ENCODE results near the gene PAM16. TPM values are rescaled to one million over a fixed set of nuclear protein-coding genes. Genes with fewer than 3 reads are reported as not detected.

Gene PAM16
- total and polyA plus RNA-seq, 8 donors, result 4.7 to 218 (median 52.1) TPM

GRCh38 chr16:4293822-4294457 lies 57.2 kb downstream of the PAM16 start:
- TF ChIP-seq POLR2AphosphoS5 (IDR thresholded peaks at IDR 0.05) (peak in 1 of 3 donors; percentile 20), CTCF (IDR thresholded peaks at IDR 0.05) (no peak)
- peaks cover 19 to 35% (median 24%) of the 10 kb centered on the region in 4 donors for H3K4me1 ChIP-seq
- WGBS, 5 donors, result 8 to 25% (median 12%) methylated on average over 16 to 20 of the region's 20 CpGs
- H3K27me3 ChIP-seq, result no peaks in the 10 kb centered on the region
- no peak overlapping the region for H3K4me3 ChIP-seq
- peak; percentile 58 to 93 for DNase-seq
- H3K36me3 ChIP-seq, result no peaks in the 10 kb centered on the region
- H3K27ac ChIP-seq, result peak overlapping the region; percentile 33 to 72 (median 62)
- no peaks in the 10 kb centered on the region for H3K9me3 ChIP-seq
- intact Hi-C loops (cut with DNase I; ENCODE audit: low total_unique reads), result no loop called here

GRCh38 chr16:4293181-4293716 lies 57.9 kb downstream of the PAM16 start:
- intact Hi-C loops (cut with DNase I; ENCODE audit: low total_unique reads), result no loop called here
- Histone ChIP-seq H3K36me3 (no peaks in the 10 kb centered on the region), H3K9me3 (no peaks in the 10 kb centered on the region), H3K4me1 (peaks cover 18 to 35% (median 25%) of the 10 kb centered on the region in 4 donors), H3K27me3 (no peaks in the 10 kb centered on the region), H3K4me3 (no peak overlapping the region), H3K27ac (peak overlapping the region in 3 of 5 donors; percentile 62 to 72 (median 64))
- TF ChIP-seq CTCF (IDR thresholded peaks at IDR 0.05) (no peak), EP300 (IDR thresholded peaks at IDR 0.05) (no peak), POLR2AphosphoS5 (IDR thresholded peaks at IDR 0.05) (no peak)
- WGBS, 5 donors, result 68 to 71% (median 69%) methylated on average over 14 of the region's 14 CpGs
- no peak for DNase-seq

- DNase-seq, result no peak
- H3K27me3 ChIP-seq, result no peaks in the 10 kb centered on the region
- WGBS, 5 donors, result 91 to 100% (median 95%) methylated on average over 3 to 4 of the region's 4 CpGs
- no peak for TF ChIP-seq POLR2A (IDR thresholded peaks at IDR 0.05)
- TF ChIP-seq EP300 (IDR thresholded peaks at IDR 0.05), result no peak
- no peak for TF ChIP-seq CTCF (IDR thresholded peaks at IDR 0.05)
- no peak for TF ChIP-seq POLR2AphosphoS5 (IDR thresholded peaks at IDR 0.05)
- no peaks in the 10 kb centered on the region for H3K36me3 ChIP-seq
- intact Hi-C loops (cut with DNase I; ENCODE audit: low total_unique reads), result no loop called here
- no peaks in the 10 kb centered on the region for H3K9me3 ChIP-seq
- peak overlapping the region in 2 of 5 donors; percentile 58 to 59 for H3K27ac ChIP-seq
- H3K4me1 ChIP-seq, result peaks cover 20 to 38% (median 26%) of the 10 kb centered on the region in 4 donors
- no peak overlapping the region for H3K4me3 ChIP-seq
Observed at GRCh38 chr16:4291699-4292098, 59.4 kb downstream of the PAM16 start.

Other genes with a start within 250 kb of the PAM16 start
- gene ADCY9, start 234.9 kb downstream of the PAM16 start, total RNA-seq, result 10 to 100 TPM; 12.1 to 55.0 (median 15.8) TPM
- gene ADCY9, start 234.9 kb downstream of the PAM16 start, polyA plus RNA-seq, result 1 to 10 TPM; 1.7 to 2.7 (median 2.5) TPM
- gene SRL, start 109.2 kb downstream of the PAM16 start, total RNA-seq, result under 1 TPM in 1 of 5 donors, not detected in 4; 0.92 TPM
- 1 to 10 TPM in 1 of 3 donors, under 1 TPM in 2; 0.31 to 1.5 (median 0.38) TPM for gene SRL, start 109.2 kb downstream of the PAM16 start, polyA plus RNA-seq
- gene TFAP4, start 78.3 kb downstream of the PAM16 start, total RNA-seq, result 10 to 100 TPM in 1 of 5 donors, 1 to 10 TPM in 3, not detected in 1; 4.9 to 17.4 (median 6.5) TPM
- gene TFAP4, start 78.3 kb downstream of the PAM16 start, polyA plus RNA-seq, result 1 to 10 TPM; 4.9 to 7.1 (median 5.5) TPM
- 10 to 100 TPM in 1 of 5 donors, 1 to 10 TPM in 4; 3.2 to 21.0 (median 4.6) TPM for gene GLIS2, start 35.3 kb downstream of the PAM16 start, total RNA-seq
- 1 to 10 TPM; 4.4 to 9.0 (median 5.8) TPM for gene GLIS2, start 35.3 kb downstream of the PAM16 start, polyA plus RNA-seq
- 10 to 100 TPM; 10.5 to 25.6 (median 11.6) TPM for gene VASN, start 20.5 kb upstream of the PAM16 start, total RNA-seq
- 1 to 10 TPM; 3.7 to 7.2 (median 5.1) TPM for gene VASN, start 20.5 kb upstream of the PAM16 start, polyA plus RNA-seq
- gene CORO7, start 65.3 kb upstream of the PAM16 start, total RNA-seq, result 100 to 1,000 TPM in 2 of 5 donors, 10 to 100 TPM in 3; 12.5 to 173 (median 57.2) TPM
- gene CORO7, start 65.3 kb upstream of the PAM16 start, polyA plus RNA-seq, result 10 to 100 TPM; 12.6 to 14.2 (median 13.6) TPM
- gene DNAJA3, start 74.5 kb upstream of the PAM16 start, total RNA-seq, result 10 to 100 TPM; 26.8 to 53.0 (median 39.1) TPM
- 10 to 100 TPM; 18.8 to 28.0 (median 24.5) TPM for gene DNAJA3, start 74.5 kb upstream of the PAM16 start, polyA plus RNA-seq
- gene NMRAL1, start 123.3 kb upstream of the PAM16 start, total RNA-seq, result 100 to 1,000 TPM in 1 of 5 donors, 10 to 100 TPM in 4; 22.8 to 109 (median 47.7) TPM
- 100 to 1,000 TPM in 1 of 3 donors, 10 to 100 TPM in 2; 67.7 to 126 (median 90.7) TPM for gene NMRAL1, start 123.3 kb upstream of the PAM16 start, polyA plus RNA-seq
- 100 to 1,000 TPM in 1 of 5 donors, 10 to 100 TPM in 3, 1 to 10 TPM in 1; 6.4 to 175 (median 59.8) TPM for gene HMOX2, start 125.1 kb upstream of the PAM16 start, total RNA-seq
- 100 to 1,000 TPM in 2 of 3 donors, 10 to 100 TPM in 1; 51.6 to 109 (median 106) TPM for gene HMOX2, start 125.1 kb upstream of the PAM16 start, polyA plus RNA-seq
- 10 to 100 TPM in 3 of 5 donors, 1 to 10 TPM in 2; 2.9 to 36.5 (median 18.8) TPM for gene CDIP1, start 187.5 kb upstream of the PAM16 start, total RNA-seq
- 10 to 100 TPM in 2 of 3 donors, 1 to 10 TPM in 1; 9.5 to 13.8 (median 10.6) TPM for gene CDIP1, start 187.5 kb upstream of the PAM16 start, polyA plus RNA-seq
- gene C16orf96, start 205.0 kb upstream of the PAM16 start, total RNA-seq, result under 1 TPM in 2 of 5 donors, not detected in 3; 0.37 to 0.43 TPM
- not detected for gene C16orf96, start 205.0 kb upstream of the PAM16 start, polyA plus RNA-seq